CD4-positive, alpha-beta T cell treated with Interleukin-10 for 1 hour (primary cell): ENCODE results near the gene TMEM52B.
"Not testable (repeated sequence)": the region's sequence is repeated elsewhere in the genome, so short reads cannot be mapped to it uniquely, and the experiment has no call there.

ENCODE experiments used
- DNase-seq: peaks from one replicate; pipeline ENCODE4 v3.0.0-alpha.2; 2020

Gene TMEM52B

DNA sequence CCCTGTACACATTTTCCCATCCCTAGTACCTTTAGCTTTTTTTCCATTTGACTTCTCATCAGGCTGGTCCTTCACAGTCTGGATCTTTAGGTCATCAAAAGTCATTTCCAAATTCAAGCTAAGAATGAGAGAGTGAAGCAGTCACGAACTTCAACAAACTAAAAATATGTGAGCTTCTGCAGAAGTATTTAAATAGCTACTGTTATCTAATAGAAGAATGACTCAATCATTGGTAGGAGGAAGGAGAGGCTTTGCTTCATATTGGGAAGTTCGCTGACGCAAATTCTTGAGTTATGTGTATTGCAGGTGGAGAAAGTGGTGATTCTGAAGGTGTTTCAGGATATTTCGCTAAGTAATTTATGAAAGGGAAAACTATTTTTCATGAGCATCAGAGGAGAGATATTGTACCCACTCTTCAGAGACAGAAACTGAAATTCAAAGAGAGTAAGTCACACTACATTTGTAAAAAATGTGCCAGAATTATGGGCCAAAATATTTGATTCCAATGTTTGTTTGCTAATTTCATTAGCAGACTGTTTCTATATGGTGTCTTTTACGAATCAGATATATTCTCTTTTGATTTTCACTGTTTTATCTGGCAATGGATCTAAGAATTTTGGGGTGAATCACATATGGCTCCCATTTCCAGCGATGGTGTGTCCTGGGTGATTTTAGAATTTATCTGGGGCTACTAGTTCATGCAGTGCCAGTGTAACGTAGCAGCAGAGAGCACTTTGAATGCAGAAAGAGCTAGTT is 6.7 kb upstream of the TMEM52B start, which contains the start of gene OLR1:
Gene OLR1, minus strand, starts transcription at position 160 of the 756 bp plus-strand sequence. Its CDS starts 55 bp downstream, at position 105.
- DNase-seq = no peak

GRCh38 chr12:10174986-10175614 is 3.7 kb upstream of the TMEM52B start:
- DNase-seq = no peak

- no peak for DNase-seq
These were observed 2.8 kb upstream of the TMEM52B start for GRCh38 chr12:10175846-10176636.

GRCh38 chr12:10179776-10180181 is 947 bp downstream of the TMEM52B start:
- no peak for DNase-seq

DNA sequence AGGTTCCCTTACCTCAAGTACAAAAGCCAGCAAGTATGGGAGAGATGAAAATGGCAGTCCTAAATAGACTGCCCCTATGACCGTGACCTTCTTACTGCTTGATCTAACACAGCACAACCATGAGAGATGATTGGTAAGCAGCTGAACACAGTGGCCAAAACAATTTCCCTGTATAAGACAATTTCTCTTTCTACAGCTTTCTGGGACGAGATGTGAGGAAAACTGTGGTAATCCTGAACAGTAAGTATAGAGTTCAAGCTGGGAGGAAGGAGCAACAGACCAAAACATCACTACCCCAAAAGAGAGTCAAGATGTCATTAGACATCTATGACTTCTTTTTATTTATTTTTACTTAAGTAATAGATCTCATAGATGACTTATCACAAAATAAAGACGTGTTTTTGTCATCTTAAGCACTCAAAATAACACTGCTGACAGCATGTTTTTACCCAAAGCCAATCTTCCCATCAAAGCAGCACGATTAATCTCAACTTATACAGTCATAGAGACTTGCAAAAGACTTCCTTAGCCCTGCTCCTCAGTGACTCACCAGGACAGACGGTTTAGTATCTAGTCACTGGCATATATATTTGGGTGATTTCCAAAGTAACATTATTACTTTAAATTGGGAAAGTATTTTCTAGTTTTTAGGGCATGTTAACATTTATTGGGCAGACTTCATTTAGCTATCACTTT is 3.7 kb downstream of the TMEM52B start:
- DNase-seq = no peak

GRCh38 chr12:10184261-10184843 is 5.5 kb downstream of the TMEM52B start:
- no peak for DNase-seq

GRCh38 chr12:10186299-10186698 is 7.5 kb downstream of the TMEM52B start:
- peak; percentile 17 for DNase-seq

GRCh38 chr12:10186958-10187357 is 8.1 kb downstream of the TMEM52B start:
- not testable (repeated sequence) for DNase-seq

DNA sequence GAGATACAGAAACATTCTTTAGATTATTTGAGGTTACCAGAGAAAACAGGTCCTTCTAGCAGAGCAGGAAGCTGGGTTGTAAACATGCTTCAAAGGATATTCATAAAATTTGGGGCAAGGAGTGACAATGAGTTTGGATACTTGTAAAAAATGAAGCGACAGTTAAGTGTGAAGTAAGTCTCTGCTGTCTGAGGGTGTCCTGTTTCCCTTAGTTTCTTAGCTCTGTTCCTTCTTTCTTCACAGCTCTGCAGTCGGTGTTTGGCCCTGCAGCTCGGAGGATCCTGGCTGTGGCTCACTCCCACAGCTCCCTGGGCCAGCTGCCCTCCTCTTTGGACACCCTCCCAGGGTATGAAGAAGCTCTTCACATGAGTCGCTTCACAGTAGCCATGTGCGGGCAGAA is 10.8 kb downstream of the TMEM52B start:
- no peak for DNase-seq

DNA sequence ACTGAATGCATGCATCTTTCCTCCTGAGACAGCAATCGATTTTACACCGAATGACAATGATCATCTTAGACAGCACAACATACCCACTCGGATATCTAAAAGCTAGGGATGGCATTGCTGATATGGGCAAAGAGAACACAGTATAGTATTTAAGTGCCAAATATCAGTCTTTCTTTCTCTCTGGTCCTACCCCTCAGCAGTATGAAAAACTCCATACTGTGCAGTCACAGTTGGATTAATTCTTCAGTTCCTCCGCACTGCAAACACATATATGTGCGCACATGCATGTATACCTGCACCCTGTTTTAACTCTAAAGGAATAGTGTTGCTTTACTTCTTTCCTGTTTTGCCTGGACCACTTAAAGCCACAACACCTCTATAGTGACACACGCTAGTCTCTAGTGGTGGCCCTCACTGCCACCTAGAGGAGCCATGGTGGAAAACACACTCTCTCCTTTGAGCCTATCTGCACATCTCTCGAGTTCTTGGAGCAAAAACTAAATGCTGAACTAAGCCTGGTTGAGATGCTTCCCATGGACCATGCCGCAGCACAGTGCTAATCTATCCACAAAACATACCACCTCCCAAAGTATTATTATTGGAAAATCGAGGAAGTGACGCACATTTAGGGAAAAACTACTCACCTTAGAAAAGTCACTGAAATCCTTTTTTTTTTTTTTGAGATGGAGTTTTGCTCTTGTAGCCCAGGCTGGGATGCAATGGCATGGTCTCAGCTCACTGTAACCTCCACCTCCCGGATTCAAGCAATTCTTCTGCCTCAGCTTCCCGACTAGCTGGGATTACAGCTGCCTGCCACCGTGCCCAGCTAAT is 11.9 kb downstream of the TMEM52B start:
- peak; percentile 67 for DNase-seq

DNA sequence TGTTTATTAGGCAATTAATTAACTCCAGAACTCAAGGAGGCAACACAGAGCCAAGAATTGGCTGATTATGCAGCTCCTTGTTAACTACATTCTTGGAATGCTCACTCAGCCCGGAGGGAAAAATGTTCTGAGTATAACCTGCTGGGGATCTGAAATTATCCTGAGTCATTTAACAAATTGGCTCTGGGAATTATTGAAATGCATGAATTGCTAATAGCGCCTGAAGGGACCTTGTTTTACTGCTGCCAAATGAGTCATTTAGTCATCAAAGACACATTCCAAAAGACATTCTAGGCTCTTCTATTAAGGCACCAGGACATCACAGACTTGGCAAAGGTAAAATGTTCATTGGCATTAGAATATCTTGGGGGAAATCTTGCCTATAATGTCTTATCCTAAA is 13.0 kb downstream of the TMEM52B start:
- DNase-seq = no peak

DNA sequence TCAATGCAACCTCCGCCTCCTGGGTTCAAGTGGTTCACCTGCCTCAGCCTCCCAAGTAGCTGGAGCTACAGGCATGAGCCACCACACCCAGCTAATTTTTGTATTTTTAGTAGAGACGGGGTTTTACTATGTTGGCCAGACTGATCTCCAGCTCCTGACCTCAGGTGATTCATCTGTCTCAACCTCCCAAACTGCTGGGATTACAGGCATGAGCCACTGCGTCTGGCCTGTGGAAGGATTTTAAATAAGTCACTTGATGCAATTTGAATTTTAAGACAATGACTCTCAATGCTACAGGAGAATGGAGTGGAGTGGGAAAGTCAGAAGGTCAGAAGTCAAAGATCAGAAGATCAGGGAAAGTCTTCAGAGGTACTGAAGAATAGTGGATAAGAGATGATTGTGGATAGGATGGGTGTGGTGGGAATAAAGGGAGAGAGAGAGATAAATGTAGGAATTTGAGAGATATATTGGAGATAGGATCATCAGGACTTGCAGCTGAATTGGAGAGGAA is 15.4 kb downstream of the TMEM52B start:
- DNase-seq = no peak

GRCh38 chr12:10196210-10196609 is 17.4 kb downstream of the TMEM52B start:
- DNase-seq = peak; percentile 18

DNA sequence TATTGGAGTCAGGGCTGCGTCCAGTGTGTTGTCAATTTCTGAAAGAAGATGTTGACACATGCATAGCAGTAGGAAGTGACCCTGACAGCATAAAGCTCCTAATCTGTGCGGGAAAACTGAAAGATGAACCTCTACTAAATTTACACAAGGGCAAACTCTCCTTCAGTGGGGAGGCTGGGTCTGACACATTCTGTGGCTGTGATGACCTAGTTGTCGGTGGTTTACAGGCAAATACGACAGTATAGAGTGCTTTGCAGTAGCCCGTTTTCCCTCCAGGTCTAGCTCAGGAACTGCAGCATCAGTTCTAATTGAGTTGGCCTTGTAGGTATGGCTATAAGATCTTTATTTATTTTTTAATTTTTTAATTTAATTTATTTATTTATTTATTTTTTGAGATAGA is 19.0 kb downstream of the TMEM52B start:
- no peak for DNase-seq

- not testable (repeated sequence) for DNase-seq
These were observed 25.7 kb downstream of the TMEM52B start for GRCh38 chr12:10204495-10204894.

GRCh38 chr12:10205220-10205807 is 26.5 kb downstream of the TMEM52B start:
- no peak for DNase-seq

- no peak for DNase-seq
These were observed 28.3 kb downstream of the TMEM52B start for GRCh38 chr12:10207136-10207535.

DNA sequence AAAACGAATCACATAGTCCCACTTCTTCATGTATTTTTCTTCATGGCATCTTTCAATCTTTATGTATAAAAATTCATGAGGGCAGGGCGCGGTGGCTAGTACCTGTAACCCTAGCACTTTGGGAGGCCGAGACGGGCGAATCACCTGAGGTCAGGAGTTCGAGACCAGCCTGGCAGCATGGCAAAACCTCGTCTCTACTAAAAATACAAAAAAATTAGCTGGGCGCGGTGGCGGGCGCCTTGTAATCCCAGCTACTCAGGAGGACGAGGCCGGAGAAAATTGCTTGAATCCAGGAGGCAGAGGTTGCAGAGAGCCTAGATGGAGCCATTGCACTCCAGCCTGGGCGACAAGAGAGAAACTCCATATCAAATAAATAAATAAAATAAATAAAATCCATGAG is 31.4 kb downstream of the TMEM52B start:
- no peak for DNase-seq

DNA sequence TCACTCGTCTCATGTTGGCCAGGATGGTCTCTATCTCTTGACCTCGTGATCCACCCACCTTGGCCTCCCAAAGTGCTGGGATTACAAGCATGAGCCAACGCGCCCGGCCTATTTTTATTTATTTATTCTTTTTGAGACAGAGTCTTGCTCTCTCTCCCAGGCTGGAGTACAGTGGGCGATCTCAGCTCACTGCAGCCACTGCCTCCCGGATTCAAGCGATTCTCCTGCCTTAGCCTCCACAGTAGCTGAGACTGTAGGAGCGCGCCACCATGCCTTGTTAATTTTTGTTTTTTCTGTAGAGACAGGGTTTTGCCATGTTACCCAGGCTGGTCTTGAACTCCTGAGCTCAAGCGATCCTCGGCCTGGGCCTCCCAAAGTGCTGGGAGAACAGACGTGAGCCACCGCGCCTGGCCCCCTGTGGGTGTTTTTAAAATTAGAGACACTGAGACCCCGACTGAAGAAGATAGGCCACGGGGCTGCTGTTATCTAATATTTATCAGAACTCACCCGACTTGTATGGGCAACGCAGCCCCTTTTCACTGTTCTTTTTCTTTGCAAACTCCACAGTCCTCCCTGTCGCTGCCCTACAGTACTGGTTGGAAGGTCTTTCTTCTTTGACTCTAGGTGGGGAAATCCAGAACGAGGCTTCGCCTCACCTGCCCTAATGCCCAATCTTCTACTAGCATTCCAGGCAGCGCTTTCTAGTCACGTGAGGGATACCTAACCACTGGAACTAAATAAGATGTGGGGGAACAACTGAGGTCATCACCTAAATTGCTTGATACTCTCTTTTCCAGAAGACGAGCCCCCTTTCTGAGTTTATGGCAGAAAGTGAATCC is 32.5 kb downstream of the TMEM52B start:
- DNase-seq = no peak
